Duodenal mucosa (tissue), 2 donors: ENCODE data around the gene THADA.
"Not testable (repeated sequence)": the region's sequence is repeated elsewhere in the genome, so short reads cannot be mapped to it uniquely, and the experiment has no call there.

Experiments
- H3K27ac ChIP-seq: one replicate; pipeline ENCODE4 v1.7.0; 2013; ENCODE audit warnings: low read depth, low read length
- H3K27me3 ChIP-seq, 2 donors: one replicate each; pipeline ENCODE4 v1.7.0; 2013; ENCODE audit warnings: low read length in 2 of 2, control low read depth in 1 of 2; ENCODE audit not compliant: insufficient read depth in 2 of 2, control insufficient read depth in 1 of 2
- H3K36me3 ChIP-seq, 2 donors: one replicate each; pipeline ENCODE4 v1.7.0; 2013; ENCODE audit warnings: low read length in 2 of 2, control low read depth in 1 of 2; ENCODE audit not compliant: insufficient read depth in 2 of 2, control insufficient read depth in 1 of 2
- H3K4me1 ChIP-seq, 2 donors: one replicate each; pipeline ENCODE4 v1.7.0; 2013; ENCODE audit warnings: low read length in 2 of 2, control low read depth in 1 of 2; ENCODE audit not compliant: insufficient read depth in 2 of 2, control insufficient read depth in 1 of 2
- H3K4me3 ChIP-seq, 2 donors: one replicate each; pipeline ENCODE4 v1.7.0; 2013; ENCODE audit warnings: low read length in 2 of 2, low read depth in 1 of 2
- H3K9ac ChIP-seq, 2 donors: one replicate each; pipeline ENCODE4 v1.7.0; 2013; ENCODE audit warnings: low read length in 2 of 2, low read depth in 1 of 2
- H3K9me3 ChIP-seq, 2 donors: one replicate each; pipeline ENCODE4 v1.7.0; 2013; ENCODE audit warnings: low read length in 2 of 2, control low read depth in 1 of 2; ENCODE audit not compliant: control insufficient read depth in 1 of 2

The THADA gene

DNA sequence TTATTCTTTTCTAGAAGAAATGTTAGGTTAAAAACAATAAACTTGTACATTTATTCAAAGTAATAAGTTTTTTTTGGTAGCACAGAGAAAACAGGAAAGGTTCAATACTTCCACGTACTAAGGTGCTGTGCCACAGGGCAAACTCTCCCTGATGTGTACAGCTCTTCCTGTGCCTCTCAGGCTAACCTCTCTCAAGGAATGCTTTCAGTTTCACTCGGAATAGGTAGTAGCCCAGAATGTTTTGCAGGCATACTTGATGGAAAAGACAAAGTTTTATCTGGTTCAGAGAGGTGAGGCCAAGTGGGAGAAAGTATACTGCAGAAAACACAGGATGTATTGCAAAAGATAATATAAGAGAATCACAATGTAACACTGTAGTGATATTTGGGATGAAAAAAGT lies 198.4 kb downstream of the THADA start:
- Histone ChIP-seq H3K4me1 (peaks cover 0 to 25% of the 10 kb centered on the region in 2 donors), H3K27me3 (no peaks in the 10 kb centered on the region), H3K4me3 (no peak overlapping the region), H3K36me3 (no peaks in the 10 kb centered on the region), H3K9ac (no peak overlapping the region), H3K9me3 (no peaks in the 10 kb centered on the region), H3K27ac (no peak overlapping the region)

GRCh38 chr2:43396344-43396743 lies 199.5 kb downstream of the THADA start:
- not testable (repeated sequence) for H3K27ac ChIP-seq, H3K27me3 ChIP-seq, H3K9me3 ChIP-seq, H3K4me3 ChIP-seq, H3K9ac ChIP-seq, H3K36me3 ChIP-seq
- H3K4me1 ChIP-seq, result peaks cover 0 to 25% of the 10 kb centered on the region in 2 donors

GRCh38 chr2:43393918-43394317 lies 201.9 kb downstream of the THADA start:
- Histone ChIP-seq H3K27me3 (no peaks in the 10 kb centered on the region), H3K9ac (no peak overlapping the region), H3K9me3 (no peaks in the 10 kb centered on the region), H3K4me1 (peaks cover 0 to 19% of the 10 kb centered on the region in 2 donors), H3K36me3 (no peaks in the 10 kb centered on the region), H3K27ac (no peak overlapping the region), H3K4me3 (no peak overlapping the region)

GRCh38 chr2:43391878-43392215 lies 204.0 kb downstream of the THADA start:
- Histone ChIP-seq H3K4me3 (no peak overlapping the region), H3K9ac (no peak overlapping the region), H3K27ac (no peak overlapping the region)

GRCh38 chr2:43391201-43391877 lies 204.5 kb downstream of the THADA start:
- Histone ChIP-seq H3K9me3 (no peaks in the 10 kb centered on the region), H3K9ac (no peak overlapping the region), H3K4me1 (peaks cover 0 to 7% of the 10 kb centered on the region in 2 donors), H3K4me3 (no peak overlapping the region), H3K27me3 (no peaks in the 10 kb centered on the region), H3K27ac (no peak overlapping the region), H3K36me3 (no peaks in the 10 kb centered on the region)

More at GRCh38 chr2:43391878-43392215, 204.0 kb downstream of the THADA start:
- Histone ChIP-seq H3K27me3 (no peaks in the 10 kb centered on the region), H3K4me1 (peaks cover 0 to 7% of the 10 kb centered on the region in 2 donors), H3K9me3 (no peaks in the 10 kb centered on the region), H3K36me3 (no peaks in the 10 kb centered on the region)

DNA sequence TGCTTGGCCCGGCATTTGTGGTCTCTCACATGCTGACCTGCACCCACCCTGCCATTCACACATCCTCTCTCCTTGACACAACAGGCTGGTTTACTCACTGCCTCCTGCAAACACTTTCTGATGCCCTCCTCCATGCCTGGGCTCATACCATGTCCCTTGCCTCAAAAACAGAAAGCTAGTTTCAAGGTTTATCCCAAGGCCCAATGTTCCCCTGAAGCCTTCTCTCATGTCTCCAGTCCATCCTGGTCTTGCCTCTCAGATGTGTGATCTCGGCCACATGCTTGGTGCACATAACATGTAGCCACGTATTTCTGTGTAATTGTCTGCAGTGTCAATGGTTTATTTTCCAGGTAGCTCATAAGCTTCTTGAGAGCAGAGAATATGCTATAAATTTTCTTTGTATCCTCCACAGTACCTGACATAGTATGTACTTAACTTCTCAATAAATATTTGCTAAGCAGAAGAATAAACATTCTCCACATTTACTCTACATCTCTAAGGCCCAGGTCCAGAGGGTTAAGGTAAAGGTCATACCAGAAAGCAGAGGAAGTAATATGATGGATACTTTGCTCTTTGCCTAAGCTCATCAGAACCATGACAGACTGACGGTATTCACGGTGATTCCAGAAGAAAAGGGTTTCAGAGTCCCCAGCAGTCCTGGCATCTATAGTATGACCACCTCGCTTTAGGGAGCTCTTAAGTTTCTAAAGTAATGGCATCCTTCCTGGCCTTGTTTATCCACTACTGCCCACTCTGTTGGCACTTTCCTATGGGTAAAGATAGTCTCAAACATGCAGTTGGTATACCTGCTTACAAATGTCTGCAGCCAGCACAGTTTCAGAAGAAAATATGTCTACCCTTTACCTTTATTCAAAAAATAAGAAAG lies 206.0 kb downstream of the THADA start:
- H3K9me3 ChIP-seq, result no peaks in the 10 kb centered on the region
- H3K27ac ChIP-seq, result no peak overlapping the region
- H3K4me3 ChIP-seq, result no peak overlapping the region
- H3K4me1 ChIP-seq, result peaks cover 0 to 7% of the 10 kb centered on the region in 2 donors
- H3K36me3 ChIP-seq, result no peaks in the 10 kb centered on the region
- no peak overlapping the region for H3K9ac ChIP-seq
- no peaks in the 10 kb centered on the region for H3K27me3 ChIP-seq

DNA sequence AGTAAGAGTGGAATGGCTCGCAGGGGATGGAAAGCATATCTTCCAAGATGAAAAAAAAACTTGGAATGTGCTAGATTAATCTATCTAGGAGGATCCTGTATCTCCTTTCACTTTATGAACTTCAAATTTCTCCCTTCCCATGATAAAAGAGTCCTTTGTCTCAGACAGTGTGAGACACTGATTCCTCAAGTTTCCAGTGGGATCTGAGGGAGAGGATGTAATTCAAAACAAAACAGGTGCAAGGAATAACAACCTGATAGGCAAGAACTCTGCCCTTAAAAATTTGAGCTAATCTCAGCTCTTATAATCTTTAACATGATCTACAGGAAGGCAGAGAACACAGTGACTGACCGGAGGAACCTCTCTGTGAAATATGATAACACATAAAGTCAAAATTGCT lies 207.5 kb downstream of the THADA start:
- H3K27ac ChIP-seq, result no peak overlapping the region

DNA sequence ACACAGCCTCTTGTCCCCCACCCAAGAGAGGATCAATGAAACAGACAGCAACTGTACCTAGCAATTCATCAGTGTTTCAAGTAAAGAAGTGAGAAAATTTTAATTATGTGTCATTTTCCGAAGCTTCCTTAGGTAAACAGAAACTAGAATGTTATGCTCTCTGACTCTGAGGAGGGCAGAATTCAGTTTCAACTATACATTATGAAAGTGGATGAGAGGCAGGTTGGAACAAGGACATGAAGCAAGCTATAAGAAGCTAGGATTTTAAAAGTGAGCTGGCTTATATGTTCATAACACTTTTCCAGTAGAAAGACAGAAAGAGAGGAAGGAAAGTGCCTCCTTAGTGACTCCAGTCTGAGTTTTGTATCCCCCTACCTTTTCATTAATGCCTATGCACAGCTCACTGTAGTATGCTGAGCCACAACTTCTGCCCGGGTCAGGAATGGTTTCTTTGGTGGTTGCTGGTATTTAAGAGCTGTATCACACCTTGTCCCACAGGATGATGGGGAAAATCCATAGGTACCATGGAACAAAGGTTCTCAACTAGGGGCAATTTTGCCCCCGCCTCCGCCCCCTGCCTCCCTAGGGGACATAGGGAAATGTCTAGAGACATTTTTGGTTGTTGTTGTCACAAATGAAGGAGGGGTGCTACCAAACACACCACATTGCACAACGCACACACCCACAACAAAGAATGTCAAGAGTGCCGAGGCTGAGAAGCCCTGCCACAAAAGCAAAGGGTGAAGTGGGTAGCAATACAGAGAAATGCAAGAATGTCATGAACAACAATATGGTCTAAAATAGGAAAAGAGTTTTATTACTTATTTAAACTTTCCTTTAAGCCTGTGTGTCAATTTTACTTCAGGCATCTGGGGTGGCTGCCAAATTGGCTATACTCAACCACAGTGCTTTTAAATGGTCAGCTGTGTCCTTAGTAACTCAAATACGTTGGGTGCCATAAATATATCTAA lies 208.5 kb downstream of the THADA start:
- Histone ChIP-seq H3K4me1 (peaks cover 0 to 7% of the 10 kb centered on the region in 2 donors), H3K4me3 (no peak overlapping the region)

More for the DNA sequence above, 207.5 kb downstream of the THADA start:
- H3K36me3 ChIP-seq, result no peaks in the 10 kb centered on the region
- peaks cover 0 to 7% of the 10 kb centered on the region in 2 donors for H3K4me1 ChIP-seq
- H3K9ac ChIP-seq, result no peak overlapping the region
- H3K4me3 ChIP-seq, result no peak overlapping the region
- H3K27me3 ChIP-seq, result no peaks in the 10 kb centered on the region
- H3K9me3 ChIP-seq, result no peaks in the 10 kb centered on the region

GRCh38 chr2:43386679-43387078 lies 209.2 kb downstream of the THADA start:
- not testable (repeated sequence) for H3K9me3 ChIP-seq

More for the DNA sequence above, 208.5 kb downstream of the THADA start:
- H3K9ac ChIP-seq, result no peak overlapping the region
- no peaks in the 10 kb centered on the region for H3K9me3 ChIP-seq
- H3K36me3 ChIP-seq, result no peaks in the 10 kb centered on the region
- no peaks in the 10 kb centered on the region for H3K27me3 ChIP-seq
- H3K27ac ChIP-seq, result no peak overlapping the region

More at GRCh38 chr2:43386679-43387078, 209.2 kb downstream of the THADA start:
- H3K9ac ChIP-seq, H3K27ac ChIP-seq, H3K4me3 ChIP-seq, H3K4me1 ChIP-seq, H3K36me3 ChIP-seq, H3K27me3 ChIP-seq: not testable (repeated sequence)
